Pancreas (tissue), 10 donors: ENCODE measurements around the gene MAP2K5. TPM values are rescaled to one million over a fixed set of nuclear protein-coding genes. Genes with fewer than 3 reads are reported as not detected.

Experiments used
- ATAC-seq, 4 donors: fragments of 200-7000 bp; cut with Tn5 transposase; one replicate each; pipeline versions ENCODE4 v1.8.0 to v1.9.1; 2020; ENCODE audit warnings: mild to moderate bottlenecking in 4 of 4, moderate library complexity in 4 of 4
- DNase-seq, 6 donors: peaks; one replicate each; pipeline ENCODE4 v3.0.0-alpha.2; 2020
- FAIRE-seq: peaks from 2 replicates; lab custom pipeline; 2012; peaks lifted over from hg19 to GRCh38; lab: Jason Lieb, UNC
- H3K27ac ChIP-seq, 4 donors: fragments of 200-600 bp; sonication (generic); 1 replicate in 3 of 4; 2 replicates in 1 of 4; pipeline versions ENCODE4 v1.5.0 to v1.8.0; 2020
- H3K27me3 ChIP-seq, 4 donors: fragments of 200-600 bp; one replicate each; pipeline ENCODE4 v1.8.0; 2021
- H3K36me3 ChIP-seq, 3 donors: fragments of 200-600 bp; sonication (generic) in 1 of 3; one replicate each; pipeline versions ENCODE4 v1.5.0 to v1.8.0; 2020 to 2021
- H3K4me1 ChIP-seq, 3 donors: fragments of 200-600 bp; one replicate each; pipeline ENCODE4 v1.8.0; 2021
- H3K4me3 ChIP-seq, 4 donors: fragments of 200-600 bp; sonication (generic) in 2 of 4; one replicate each; pipeline versions ENCODE4 v1.5.0 to v1.8.0; 2020 to 2021
- H3K9me3 ChIP-seq, 4 donors: fragments of 200-600 bp; one replicate each; pipeline ENCODE4 v1.8.0; 2021
- whole genome bisulfite sequencing, 2 donors: extraction: QIAGEN DNeasy Blood & Tissue Kit; methylation state at CpG; one replicate each; pipeline ENCODE4 v1.1.7; 2013; 5-methylcytosine and 5-hydroxymethylcytosine counted together
- intact Hi-C, 3 donors: fragments of 100-400 bp; cut with DNase I; formaldehyde crosslinking; loops; one replicate each; pipeline versions ENCODE4 v1.11.1 to v1.14.2; 2022
- polyA plus RNA-seq, 2 donors: library from polyadenylated mRNA; stranded (reverse); fragments of 200-250 nt; gene quantifications; one replicate each; pipeline ENCODE4 v1.2.3, GENCODE V29; 2013
- total RNA-seq, 6 donors: library from RNA; stranded (reverse); fragmentation: NEBNext Ultra II Directional in 4 of 6; extraction: Animal tissue kit (Norgen Biotek cat#: 25700) in 4 of 6; gene quantifications; one replicate each; pipeline versions ENCODE4 v1.2.1 to v1.2.4, GENCODE V29; 2021 to 2023
- TF ChIP-seq, protein P1 (sequence below), 4 donors: fragments of 200-600 bp; sonication (generic) in 3 of 4; IDR thresholded peaks; one replicate each; pipeline versions ENCODE4 v1.5.0 to v1.8.0; 2021; ENCODE audit warnings: antibody characterized with exemption in 4 of 4
- donor health status: healthy with polysubstance abuse.
- donor health status: DM: no; HTN: no; CAD: no; lungs with moderate emphysema.
- donor health status: DM: no; HTN: no; CAD: no.
- donor health status: control.
- donor health status: control.
- donor health status: Bipolar disorder and iron deficiency.
- donor health status: DM: yes; HTN: yes; CAD: no.
- donor health status: DM: no; HTN: no; CAD: no.
- donor health status: DM: no; HTN: no; CAD: no.
- donor health status: DM: yes; HTN: yes; CAD: no.

MAP2K5 gene
- total and polyA plus RNA-seq, 8 donors = 5.5 to 14.8 (median 10.0) TPM

DNA sequence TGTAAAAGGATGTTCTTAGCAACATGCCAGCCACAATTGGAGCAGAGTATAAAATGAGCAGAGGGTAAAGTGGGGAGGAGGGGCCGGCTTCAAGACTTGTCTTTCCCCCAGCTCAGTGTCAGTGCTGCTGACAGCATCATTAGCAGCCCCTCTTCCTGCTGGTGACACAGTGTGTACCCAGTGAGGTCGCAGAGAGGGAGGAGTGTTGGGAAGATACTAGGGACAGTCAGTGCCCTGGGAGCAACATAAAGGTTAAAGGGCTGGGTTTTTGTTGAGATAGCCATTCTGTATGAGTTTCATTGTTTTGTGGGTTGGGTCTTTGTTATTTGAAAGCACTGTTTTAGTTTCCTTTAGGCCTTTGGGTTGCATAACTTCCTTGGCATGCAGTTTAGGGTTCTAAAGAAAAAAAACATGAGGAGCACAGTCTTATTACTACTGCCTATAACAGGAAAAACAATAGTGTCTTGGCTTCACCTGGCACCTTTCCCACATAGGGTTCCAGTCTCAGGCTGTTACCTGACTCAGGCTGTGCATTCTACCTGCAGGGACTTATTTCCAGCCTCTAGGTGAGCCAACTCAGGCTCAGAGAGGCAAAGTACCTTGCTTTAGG, 188.7 kb downstream of the MAP2K5 start:
- intact Hi-C loops = no loop called here
- Histone ChIP-seq H3K36me3 (no peaks in the 10 kb centered on the region), H3K4me3 (no peak overlapping the region), H3K27ac (no peak overlapping the region), H3K4me1 (peaks cover 0 to 13% (median 8%) of the 10 kb centered on the region in 3 donors), H3K9me3 (no peaks in the 10 kb centered on the region), H3K27me3 (no peaks in the 10 kb centered on the region)
- FAIRE-seq (no peak), DNase-seq (no peak), ATAC-seq (no peak)
- WGBS, 2 donors = 68 to 83% methylated on average over 2 of the region's 2 CpGs
- TF ChIP-seq, protein P1, sequence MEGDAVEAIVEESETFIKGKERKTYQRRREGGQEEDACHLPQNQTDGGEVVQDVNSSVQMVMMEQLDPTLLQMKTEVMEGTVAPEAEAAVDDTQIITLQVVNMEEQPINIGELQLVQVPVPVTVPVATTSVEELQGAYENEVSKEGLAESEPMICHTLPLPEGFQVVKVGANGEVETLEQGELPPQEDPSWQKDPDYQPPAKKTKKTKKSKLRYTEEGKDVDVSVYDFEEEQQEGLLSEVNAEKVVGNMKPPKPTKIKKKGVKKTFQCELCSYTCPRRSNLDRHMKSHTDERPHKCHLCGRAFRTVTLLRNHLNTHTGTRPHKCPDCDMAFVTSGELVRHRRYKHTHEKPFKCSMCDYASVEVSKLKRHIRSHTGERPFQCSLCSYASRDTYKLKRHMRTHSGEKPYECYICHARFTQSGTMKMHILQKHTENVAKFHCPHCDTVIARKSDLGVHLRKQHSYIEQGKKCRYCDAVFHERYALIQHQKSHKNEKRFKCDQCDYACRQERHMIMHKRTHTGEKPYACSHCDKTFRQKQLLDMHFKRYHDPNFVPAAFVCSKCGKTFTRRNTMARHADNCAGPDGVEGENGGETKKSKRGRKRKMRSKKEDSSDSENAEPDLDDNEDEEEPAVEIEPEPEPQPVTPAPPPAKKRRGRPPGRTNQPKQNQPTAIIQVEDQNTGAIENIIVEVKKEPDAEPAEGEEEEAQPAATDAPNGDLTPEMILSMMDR (IDR thresholded peaks at IDR 0.05) = no peak

GRCh38 chr15:67732164-67732563, 189.7 kb downstream of the MAP2K5 start:
- no peak for DNase-seq
- peaks cover 0 to 13% (median 8%) of the 10 kb centered on the region in 3 donors for H3K4me1 ChIP-seq
- H3K36me3 ChIP-seq = no peaks in the 10 kb centered on the region
- no peaks in the 10 kb centered on the region for H3K9me3 ChIP-seq
- no peak for FAIRE-seq
- TF ChIP-seq, protein P1 (IDR thresholded peaks at IDR 0.05) = no peak
- H3K27me3 ChIP-seq = no peaks in the 10 kb centered on the region
- intact Hi-C loops = no loop called here
- no peak overlapping the region for H3K27ac ChIP-seq
- no peak for ATAC-seq
- H3K4me3 ChIP-seq = no peak overlapping the region

- Histone ChIP-seq H3K27ac (no peak overlapping the region), H3K4me1 (peaks cover 0 to 13% (median 8%) of the 10 kb centered on the region in 3 donors), H3K27me3 (no peaks in the 10 kb centered on the region), H3K36me3 (no peaks in the 10 kb centered on the region), H3K4me3 (no peak overlapping the region), H3K9me3 (no peaks in the 10 kb centered on the region)
- whole genome bisulfite sequencing, 2 donors = 60 to 70% methylated on average over 14 of the region's 14 CpGs
- intact Hi-C loops = no loop called here
- no peak for FAIRE-seq
- no peak for ATAC-seq
- TF ChIP-seq, protein P1 (IDR thresholded peaks at IDR 0.05) = no peak
- no peak for DNase-seq
Measured at GRCh38 chr15:67732671-67733374, 190.3 kb downstream of the MAP2K5 start.

DNA sequence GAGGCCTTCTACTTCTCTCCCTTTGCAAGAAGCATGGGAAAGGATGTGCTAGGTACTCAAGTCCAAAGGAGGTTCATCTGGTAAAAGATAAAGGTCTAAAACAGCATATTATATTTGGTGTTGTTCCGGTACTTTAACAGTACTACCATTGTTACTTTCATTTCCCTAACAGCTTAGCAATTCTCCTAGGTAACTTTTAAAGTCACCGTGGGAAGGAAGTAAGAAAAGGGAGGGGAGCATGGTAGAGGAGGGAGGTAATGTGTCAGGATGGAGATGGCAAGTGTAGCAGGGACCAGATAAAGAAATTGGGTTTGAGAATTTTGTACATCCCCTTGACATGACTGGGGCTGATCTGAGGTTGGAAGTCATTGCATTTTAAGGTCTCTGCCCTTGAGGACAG, 193.4 kb downstream of the MAP2K5 start:
- Histone ChIP-seq H3K27ac (no peak overlapping the region), H3K9me3 (no peaks in the 10 kb centered on the region), H3K4me1 (peaks cover 0 to 13% (median 8%) of the 10 kb centered on the region in 3 donors), H3K36me3 (no peaks in the 10 kb centered on the region), H3K4me3 (no peak overlapping the region), H3K27me3 (no peaks in the 10 kb centered on the region)
- no peak for DNase-seq
- ATAC-seq = peak in 2 of 4 donors; percentile 42 to 52
- TF ChIP-seq, protein P1 (IDR thresholded peaks at IDR 0.05) = no peak
- FAIRE-seq = no peak
- intact Hi-C loops = no loop called here
- WGBS, 2 donors = 25 to 28% methylated on average over 2 of the region's 2 CpGs

- Histone ChIP-seq H3K4me3 (no peak overlapping the region), H3K4me1 (peaks cover 0 to 13% (median 8%) of the 10 kb centered on the region in 3 donors), H3K27me3 (no peaks in the 10 kb centered on the region), H3K36me3 (no peaks in the 10 kb centered on the region), H3K27ac (no peak overlapping the region), H3K9me3 (no peaks in the 10 kb centered on the region)
- ATAC-seq (no peak), DNase-seq (no peak), FAIRE-seq (no peak)
- WGBS, 2 donors = 85 to 88% methylated on average over 2 of the region's 2 CpGs
- intact Hi-C loops = no loop called here
- TF ChIP-seq, protein P1 (IDR thresholded peaks at IDR 0.05) = no peak
Measured at GRCh38 chr15:67736810-67737209, 194.3 kb downstream of the MAP2K5 start.
